H1 (cell line): ENCODE data around the gene CGNL1. TPM values are rescaled to one million over a fixed set of nuclear protein-coding genes. Genes with fewer than 3 reads are reported as not detected.

Experiments used
- SIN3A ChIP-seq, 2 experiments: IDR thresholded peaks in 1 of 2; conservative IDR thresholded peaks in 1 of 2; 2 replicates each; pipeline ENCODE4 v1.6.1; 2011 to 2012; ENCODE audit warnings: low read length in 2 of 2, improper control_type of control experiment in 1 of 2, low read depth in 1 of 2, mild to moderate bottlenecking in 1 of 2
- polyA plus RNA-seq, 7 experiments: library from polyadenylated mRNA; depleted of rRNA in 3 of 7; stranded (reverse) in 5 of 7; unstranded in 2 of 7; fragments of >200 nt in 5 of 7; fragments of 200-250 nt in 2 of 7; gene quantifications; 1 replicate in 5 of 7; 2 replicates in 1 of 7; 4 replicates in 1 of 7; pipeline versions ENCODE4 v1.2.1 to v1.2.3, GENCODE V29; 2011 to 2013; ENCODE audit warnings: missing spikeins in 2 of 7, mixed read lengths in 2 of 7
- total RNA-seq: library from RNA; stranded (reverse); fragmentation: NEBNext Ultra II Directional; extraction: Animal tissue kit (Norgen Biotek cat#: 25700); gene quantifications from 2 replicates; pipeline ENCODE4 v1.2.1, GENCODE V29; 2021

Gene CGNL1
- total and polyA plus RNA-seq, 2 of the 8 experiments (the other 6 are each of a cell fraction or from before 2014, with no cell fraction given) = 21.8 to 75.6 TPM

GRCh38 chr15:57332326-57332725, 44.0 kb upstream of the CGNL1 start (continued):
- no peak for TF ChIP-seq SIN3A (conservative IDR thresholded peaks at IDR 0.05 in 1 of 2, IDR thresholded peaks at IDR 0.05 in 1 of 2; ENCODE audit: low read depth in 1 of 2, low read length in 2 of 2)
